Activated effector memory CD4-positive, alpha-beta T cell treated with anti-CD3 and anti-CD28 coated beads, Interleukin-2, amount 50 U/mL, for 16 hours (primary cell): Measurements from ENCODE around the gene TAC4.

Experiments used
- DNase-seq: peaks from one replicate; pipeline ENCODE4 v3.0.0-alpha.2; 2020

TAC4 gene

GRCh38 chr17:49872754-49873377, 25.0 kb upstream of the TAC4 start:
- DNase-seq, result no peak

GRCh38 chr17:49871211-49871610, 23.3 kb upstream of the TAC4 start:
- DNase-seq, result no peak

GRCh38 chr17:49870298-49870697, 22.4 kb upstream of the TAC4 start:
- DNase-seq, result no peak

DNA sequence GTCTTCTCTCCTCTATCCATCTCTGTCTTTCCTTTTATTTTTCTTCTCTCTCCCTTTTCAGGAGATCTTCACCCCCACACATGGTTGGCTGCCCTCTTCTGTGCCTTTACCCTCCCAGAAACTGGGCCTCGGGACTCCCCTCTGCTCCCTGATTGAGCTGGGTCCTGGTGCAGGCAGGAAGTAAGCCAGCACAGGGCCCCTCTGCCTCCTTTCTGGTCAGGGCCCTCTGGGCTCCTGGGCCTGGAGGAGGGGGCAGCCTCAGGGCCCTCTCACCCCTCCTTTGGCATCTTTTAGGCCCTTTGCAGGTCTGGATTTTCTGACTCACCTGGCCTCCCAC, 21.1 kb upstream of the TAC4 start:
- no peak for DNase-seq

DNA sequence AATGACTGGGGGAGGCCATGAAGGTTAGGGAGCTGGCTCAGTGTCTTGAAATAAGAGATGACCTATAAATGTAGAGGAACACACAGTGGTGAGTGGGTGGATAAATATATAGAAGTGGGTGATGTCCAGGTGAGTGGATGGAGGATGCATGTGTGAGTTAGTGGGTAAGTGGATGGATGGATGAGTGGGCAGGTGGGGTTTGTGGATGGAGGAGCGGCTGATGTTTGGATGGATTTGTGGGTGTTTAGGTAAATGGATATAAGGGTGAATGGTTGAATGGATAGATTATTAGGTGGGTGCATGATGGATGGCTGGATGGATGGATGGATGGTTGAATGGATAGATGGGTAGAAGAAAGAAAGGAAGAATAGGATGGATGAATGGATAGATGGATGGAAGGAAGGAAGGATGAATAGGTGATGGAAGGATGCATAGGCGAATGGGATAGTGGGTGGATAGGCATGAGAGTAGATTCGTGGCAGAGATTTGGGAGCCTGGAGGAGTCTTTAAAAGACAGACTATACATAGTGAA, 19.1 kb upstream of the TAC4 start:
- DNase-seq, result no peak

DNA sequence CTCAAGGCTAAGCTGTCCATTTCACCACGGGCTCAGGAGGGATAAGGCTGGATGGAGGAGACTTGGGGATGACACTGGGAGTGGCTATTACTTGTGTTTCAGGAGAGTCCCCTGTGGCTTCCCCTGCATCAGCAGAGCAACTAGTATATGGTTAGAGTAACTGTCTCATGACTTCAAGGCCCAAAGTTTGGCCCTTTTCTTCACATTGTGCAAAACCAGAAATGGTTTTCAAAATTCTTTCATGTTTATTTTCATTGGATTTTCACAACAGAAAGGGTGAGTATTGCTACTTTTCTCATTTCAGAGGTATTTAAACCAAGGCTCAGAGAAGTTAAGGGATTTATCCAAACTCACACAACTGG, 18.1 kb upstream of the TAC4 start:
- no peak for DNase-seq

GRCh38 chr17:49862781-49863331, 15.0 kb upstream of the TAC4 start:
- DNase-seq, result no peak

DNA sequence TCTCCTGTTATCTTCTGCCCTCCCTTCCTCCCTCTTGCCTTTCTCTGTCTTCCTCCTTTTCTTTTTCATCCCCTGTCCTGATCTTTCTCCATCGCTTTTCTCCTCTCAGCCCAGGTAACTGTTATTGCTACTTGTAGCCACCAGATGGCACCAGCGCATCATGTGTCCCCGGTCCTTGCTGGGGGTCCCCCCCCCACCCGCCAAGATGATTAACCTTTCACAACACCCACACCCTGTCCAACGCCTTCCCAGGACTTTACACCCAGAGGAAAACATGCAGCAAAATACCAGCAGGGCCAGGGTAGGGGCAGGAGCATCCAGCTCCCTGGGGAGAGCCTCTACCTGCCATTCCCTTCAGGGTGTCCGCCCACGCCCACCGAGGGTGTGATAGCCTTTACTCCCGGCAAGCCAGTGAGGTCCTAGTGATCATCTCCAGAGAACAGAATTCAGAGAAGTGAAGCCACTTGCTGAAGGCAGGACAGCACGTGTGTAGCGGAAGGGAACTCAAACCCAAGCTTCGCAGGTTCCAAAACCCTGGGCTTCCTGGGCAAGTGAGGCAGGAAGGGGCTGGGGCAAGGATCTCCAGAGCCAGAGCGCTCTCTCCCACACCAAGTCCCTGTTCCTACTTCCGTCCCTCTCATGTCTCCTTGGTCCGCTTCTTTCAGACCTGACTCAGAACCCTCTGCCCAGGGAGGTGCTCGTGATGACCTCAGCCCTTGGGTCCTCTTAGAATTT, 13.4 kb upstream of the TAC4 start:
- peak; percentile 83 for DNase-seq

GRCh38 chr17:49859991-49860953, 12.4 kb upstream of the TAC4 start:
- no peak for DNase-seq

- DNase-seq, result no peak
Measured at GRCh38 chr17:49858796-49859195, 10.9 kb upstream of the TAC4 start.

DNA sequence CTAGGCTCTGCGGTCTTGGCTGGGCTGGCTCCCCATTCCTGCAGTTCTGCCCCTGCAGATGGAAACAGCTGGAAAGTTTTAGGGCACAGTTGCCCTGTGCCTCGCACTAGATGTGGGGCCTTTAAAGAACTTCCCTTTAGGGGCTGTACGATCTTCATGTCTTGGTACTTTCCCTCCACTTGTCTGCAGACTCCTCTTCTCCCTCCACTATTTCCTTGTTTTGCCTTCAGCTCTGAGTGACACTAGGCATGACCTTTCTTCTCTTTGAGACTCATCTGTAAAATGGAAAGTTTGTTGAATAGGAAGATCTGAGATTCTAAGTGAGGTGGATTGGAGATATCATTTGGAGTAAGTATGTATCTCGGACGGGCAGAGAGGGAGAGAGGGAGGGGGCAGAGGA, 6.3 kb upstream of the TAC4 start:
- no peak for DNase-seq

DNA sequence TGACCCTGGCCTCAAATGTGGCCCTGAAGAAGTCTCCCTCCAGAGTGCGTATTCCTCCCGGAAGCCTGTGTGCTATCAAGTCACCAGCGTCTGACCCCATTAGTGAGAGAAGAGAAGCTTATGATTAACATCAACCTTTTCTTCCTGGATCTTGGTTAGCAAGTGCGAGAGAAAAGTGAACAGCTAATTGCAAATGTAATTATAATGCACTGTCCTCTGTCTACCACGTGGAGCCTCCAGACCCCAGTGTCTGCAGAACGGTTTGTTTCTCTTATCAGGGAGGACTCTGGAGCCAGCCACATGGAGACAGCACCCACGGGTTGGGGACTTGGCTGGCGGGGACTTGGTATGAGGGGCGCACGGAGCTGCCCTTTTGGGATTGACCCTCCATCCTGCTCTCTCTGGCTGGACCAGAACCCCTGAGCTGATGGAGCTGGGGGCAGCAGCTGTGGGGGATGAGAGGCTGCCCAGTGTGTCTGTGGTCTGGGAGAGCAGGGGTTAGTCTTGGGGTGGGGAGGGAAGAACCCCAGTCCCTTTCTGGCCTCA, 5.7 kb upstream of the TAC4 start:
- no peak for DNase-seq

- DNase-seq, result peak; percentile 86
Measured at GRCh38 chr17:49851387-49852291, 3.8 kb upstream of the TAC4 start.

DNA sequence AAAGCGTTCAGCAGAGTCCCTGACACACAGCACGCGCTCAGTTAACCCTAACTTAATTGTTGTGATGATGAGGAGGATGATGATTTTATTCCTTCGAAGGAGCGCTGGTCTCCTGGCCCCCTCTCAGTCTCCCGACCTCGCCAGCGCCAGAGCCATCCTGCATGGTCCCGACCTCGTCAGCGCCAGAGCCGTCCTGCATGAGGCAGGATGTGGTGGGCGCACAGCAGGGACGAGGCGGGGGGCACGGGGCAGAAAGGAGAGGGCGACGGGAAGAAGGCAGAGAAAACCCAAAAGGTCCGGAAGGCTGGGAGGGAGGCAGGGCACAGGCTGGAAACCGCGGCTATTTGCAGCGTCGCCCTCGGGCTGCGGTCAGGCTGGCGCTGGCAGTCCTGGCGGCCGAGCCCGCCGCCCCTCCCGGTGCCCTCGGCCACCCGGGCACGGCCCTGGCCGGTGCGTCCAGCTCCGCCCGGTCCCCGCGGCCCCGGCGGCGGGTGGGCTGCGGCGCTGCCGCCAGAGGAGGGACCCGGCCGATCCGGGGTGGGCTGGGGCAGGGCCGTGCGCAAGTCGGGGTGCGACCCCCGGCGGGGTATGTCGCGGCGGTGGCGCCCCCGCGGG, 3.0 kb upstream of the TAC4 start:
- DNase-seq, result no peak

DNA sequence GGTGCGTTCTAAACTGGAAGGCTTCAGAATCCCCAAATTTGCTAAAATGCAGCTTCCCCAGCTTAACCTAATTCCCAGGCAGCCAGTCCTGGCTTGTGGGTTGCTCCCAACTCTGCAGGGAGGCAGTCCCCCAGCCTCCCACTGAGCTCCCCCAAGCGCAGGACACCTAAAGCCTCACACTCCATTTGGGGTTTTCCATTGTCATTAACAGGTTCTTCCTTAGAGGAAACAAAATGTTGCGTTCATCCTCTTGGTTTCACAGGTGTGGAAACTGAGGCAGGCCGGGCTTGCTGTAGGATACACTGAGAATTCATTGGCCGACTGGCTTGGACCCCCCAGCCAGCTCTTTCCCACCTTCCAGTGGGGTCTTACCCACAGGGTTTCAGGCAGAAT, 2.3 kb upstream of the TAC4 start:
- DNase-seq, result no peak

DNA sequence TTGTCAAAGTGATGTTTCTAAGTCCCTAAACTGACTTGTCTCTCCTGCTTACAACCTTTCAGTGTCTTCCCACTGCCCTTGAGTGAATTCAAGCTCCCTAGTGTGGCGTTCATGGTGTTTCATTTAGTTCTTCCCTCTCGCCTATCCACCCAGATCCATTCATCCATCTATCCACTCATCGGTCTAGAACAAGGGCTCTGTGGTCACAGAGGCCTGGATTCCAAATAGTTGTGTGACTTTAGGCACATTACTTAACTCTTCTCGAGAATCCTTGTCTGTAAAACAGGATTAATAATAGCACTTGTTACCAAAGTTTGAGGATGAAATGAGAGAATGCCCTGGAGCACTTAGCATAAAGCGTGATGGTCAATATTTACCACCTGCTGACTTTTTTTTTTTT, 870 bp upstream of the TAC4 start:
- no peak for DNase-seq

- peak; percentile 33 for DNase-seq
Measured at GRCh38 chr17:49846938-49847712, 744 bp downstream of the TAC4 start.

GRCh38 chr17:49845321-49845720, 2.5 kb downstream of the TAC4 start:
- no peak for DNase-seq

DNA sequence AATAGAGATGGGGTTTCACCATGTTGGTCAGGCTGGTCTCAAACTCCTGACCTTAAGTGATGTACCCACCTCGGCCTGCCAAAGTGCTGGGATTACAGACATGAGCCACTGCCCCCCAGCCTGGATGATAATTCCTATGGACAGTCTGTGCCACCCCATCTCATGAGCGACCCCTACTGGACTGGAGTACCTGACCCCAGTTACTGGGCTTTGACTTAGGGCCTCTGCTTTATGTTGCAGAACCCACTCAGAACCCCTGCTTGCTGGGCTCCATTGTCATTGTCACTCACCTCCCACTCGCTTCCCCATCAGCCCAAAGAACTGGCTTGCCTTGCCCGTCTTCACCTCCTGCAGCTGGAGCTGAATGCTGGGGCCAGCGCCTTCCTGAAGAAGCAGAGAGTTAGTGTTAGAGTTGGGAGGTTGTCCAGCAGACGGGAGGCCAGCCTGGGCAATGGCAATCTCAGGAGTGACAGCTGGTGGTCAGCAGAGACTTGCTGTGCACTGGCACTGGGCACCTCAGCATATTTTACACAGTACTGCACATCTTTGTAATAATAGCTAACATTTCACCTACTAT, 4.0 kb downstream of the TAC4 start:
- DNase-seq, result peak; percentile 65

DNA sequence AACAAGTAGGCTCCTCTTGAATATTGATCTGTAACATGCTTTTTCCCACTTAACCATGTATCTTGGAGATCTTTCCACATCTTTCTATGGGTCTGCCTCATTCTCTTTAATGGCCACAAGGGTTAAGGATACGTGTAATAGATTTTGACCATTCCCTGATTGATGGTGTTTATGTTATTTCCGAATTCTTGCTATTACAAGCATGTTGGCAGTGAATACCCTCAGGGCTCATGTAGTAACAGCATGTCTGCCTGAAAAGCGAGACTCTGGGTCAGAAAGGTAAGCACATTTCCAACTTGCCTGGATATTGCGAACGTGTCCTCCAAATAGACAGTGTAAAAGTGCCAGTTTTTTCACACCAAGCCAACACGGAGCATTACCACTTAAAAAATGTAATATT, 5.0 kb downstream of the TAC4 start:
- no peak for DNase-seq
